Measurements from ENCODE around the gene ZNF544. TPM values are rescaled to one million over a fixed set of nuclear protein-coding genes. Genes with fewer than 3 reads are reported as not detected.

The ZNF544 gene
- total and polyA plus RNA-seq, 2 donors (not counting 1 experiment from before 2014, with no cell fraction given): 37.1 to 65.7 TPM

GRCh38 chr19:58181902-58182576, 46.7 kb upstream of the ZNF544 start:
- ChIA-PET CTCF (interaction anchor here (0.7 to 1.1 kb wide), 2 partner anchors 27 to 128 kb away, joined by 3 to 4 read pairs; no protein-coding TSS in a partner anchor), POLR2A (no interaction called here)
- H3K27ac Mint-ChIP-seq: peak overlapping the region; percentile 100
- peaks cover 26% of the 10 kb centered on the region for H3K4me1 Mint-ChIP-seq
- Histone ChIP-seq H2AFZ (ENCODE audit: insufficient read depth, low read depth, low read length, poor library complexity, severe bottlenecking) (peak overlapping the region; percentile 73), H3K79me2 (ENCODE audit: control insufficient read depth, insufficient read depth, low read length) (peaks cover 35% of the 10 kb centered on the region), H3K4me1 (ENCODE audit: control insufficient read depth in 2 of 2, insufficient read depth in 2 of 2, low read length in 2 of 2) (peaks cover 12 to 20% of the 10 kb centered on the region in 2 donors), H3K9me3 (ENCODE audit: control extremely low read depth in 1 of 3, control insufficient read depth in 2 of 3, insufficient read depth in 1 of 3, low read length in 2 of 3) (peaks cover 7 to 92% (median 67%) of the 10 kb centered on the region in 3 donors), H4K20me1 (ENCODE audit: control insufficient read depth, insufficient read depth, low read length, poor library complexity, severe bottlenecking) (no peaks in the 10 kb centered on the region), H3K27me3 (replicated peaks in 1 of 4; ENCODE audit: control extremely low read depth in 1 of 4, control insufficient read depth in 3 of 4, insufficient read depth in 4 of 4, low read length in 3 of 4) (no peaks in the 10 kb centered on the region), H3K4me3 (ENCODE audit: control extremely low read depth in 1 of 5, extremely low read depth in 1 of 5, insufficient read depth in 1 of 5, low read depth in 2 of 5, low read length in 4 of 5) (peak overlapping the region; percentile 0 to 100 (median 88)), H3K9ac (ENCODE audit: low read length) (peak overlapping the region; percentile 98), H3K4me2 (replicated peaks; ENCODE audit: low read depth, low read length, poor library complexity, severe bottlenecking) (peak overlapping the region; percentile 81), H3K27ac (ENCODE audit: low read length in 2 of 2) (peak overlapping the region; percentile 99 to 100), H3K36me3 (replicated peaks in 1 of 2; ENCODE audit: control extremely low read depth in 1 of 2, control insufficient read depth in 1 of 2, extremely low read depth in 1 of 2, insufficient read depth in 2 of 2, low read length in 1 of 2) (peaks cover 4 to 20% of the 10 kb centered on the region in 2 experiments)
- ATAC-seq (ENCODE audit: low read depth) (no peak), DNase-seq (peak; percentile 77)
- H3K9me3 Mint-ChIP-seq (ENCODE audit: insufficient read depth): peaks cover 15% of the 10 kb centered on the region
- 60% methylated on average over 3 of the region's 4 CpGs for WGBS (ENCODE audit: insufficient coverage)
- H3K27me3 Mint-ChIP-seq: no peaks in the 10 kb centered on the region
- intact Hi-C loops (cut with micrococcal nuclease): loop anchor here (1.0 to 2.0 kb wide), 5 partner anchors 31 to 655 kb away; partner anchors contain the start of genes ZNF329, ZNF446, ZNF497 and ZNF549
- peak overlapping the region; percentile 96 for H3K4me3 Mint-ChIP-seq
- TF ChIP-seq EZH2 (IDR thresholded peaks at IDR 0.05; ENCODE audit: borderline replicate concordance, insufficient read depth, low read depth, low read length, poor library complexity, severe bottlenecking) (no peak), CTCF (IDR thresholded peaks at IDR 0.05) (peak; percentile 74)

- H3K27ac Mint-ChIP-seq: peak overlapping the region; percentile 100
- TF ChIP-seq CTCF (IDR thresholded peaks at IDR 0.05) (no peak), EZH2 (IDR thresholded peaks at IDR 0.05; ENCODE audit: borderline replicate concordance, insufficient read depth, low read depth, low read length, poor library complexity, severe bottlenecking) (no peak)
- H3K4me1 ChIP-seq (ENCODE audit: control insufficient read depth in 2 of 2, insufficient read depth in 2 of 2, low read length in 2 of 2): peaks cover 12 to 20% of the 10 kb centered on the region in 2 donors
- peaks cover 15% of the 10 kb centered on the region for H3K9me3 Mint-ChIP-seq (ENCODE audit: insufficient read depth)
- peak overlapping the region; percentile 98 for H3K9ac ChIP-seq (ENCODE audit: low read length)
- peaks cover 40% of the 10 kb centered on the region for H3K79me2 ChIP-seq (ENCODE audit: control insufficient read depth, insufficient read depth, low read length)
- no peaks in the 10 kb centered on the region for H3K27me3 Mint-ChIP-seq
- H3K4me3 Mint-ChIP-seq: peak overlapping the region; percentile 96
- peak overlapping the region; percentile 99 to 100 for H3K27ac ChIP-seq (ENCODE audit: low read length in 2 of 2)
- H3K4me3 ChIP-seq (ENCODE audit: control extremely low read depth in 1 of 5, extremely low read depth in 1 of 5, insufficient read depth in 1 of 5, low read depth in 2 of 5, low read length in 4 of 5): peak overlapping the region; percentile 0 to 100 (median 88)
- CTCF ChIA-PET: interaction anchor here (0.7 to 1.2 kb wide), 2 partner anchors 165 to 696 kb away, joined by 3 read pairs; no protein-coding TSS in a partner anchor
- 9% methylated on average over 16 of the region's 17 CpGs for WGBS (ENCODE audit: insufficient coverage)
- H3K4me1 Mint-ChIP-seq: peaks cover 26% of the 10 kb centered on the region
- no peak for DNase-seq
- intact Hi-C loops (cut with micrococcal nuclease): loop anchor here (1.0 to 2.0 kb wide), 5 partner anchors 32 to 655 kb away; partner anchors contain the start of genes ZNF329, ZNF446, ZNF497 and ZNF549
- no peaks in the 10 kb centered on the region for H4K20me1 ChIP-seq (ENCODE audit: control insufficient read depth, insufficient read depth, low read length, poor library complexity, severe bottlenecking)
- no peaks in the 10 kb centered on the region for H3K27me3 ChIP-seq (replicated peaks in 1 of 4; ENCODE audit: control extremely low read depth in 1 of 4, control insufficient read depth in 3 of 4, insufficient read depth in 4 of 4, low read length in 3 of 4)
- H3K36me3 ChIP-seq (replicated peaks in 1 of 2; ENCODE audit: control extremely low read depth in 1 of 2, control insufficient read depth in 1 of 2, extremely low read depth in 1 of 2, insufficient read depth in 2 of 2, low read length in 1 of 2): peaks cover 5 to 25% of the 10 kb centered on the region in 2 experiments
- H3K9me3 ChIP-seq (ENCODE audit: control extremely low read depth in 1 of 3, control insufficient read depth in 2 of 3, insufficient read depth in 1 of 3, low read length in 2 of 3): peaks cover 7 to 95% (median 71%) of the 10 kb centered on the region in 3 donors
- H3K4me2 ChIP-seq (replicated peaks; ENCODE audit: low read depth, low read length, poor library complexity, severe bottlenecking): peak overlapping the region; percentile 81
- H2AFZ ChIP-seq (ENCODE audit: insufficient read depth, low read depth, low read length, poor library complexity, severe bottlenecking): peak overlapping the region; percentile 85
- ATAC-seq (ENCODE audit: low read depth): peak; percentile 76
- POLR2A ChIA-PET: interaction anchor here (0.6 to 1.6 kb wide), 8 partner anchors 13 to 549 kb away, joined by 3 to 5 read pairs (median 4); partner anchors contain the start of genes TRIM28, ZNF132, ZNF211 and ZNF329
These were observed 46.1 kb upstream of the ZNF544 start for GRCh38 chr19:58182577-58182988.
